22Rv1 (cell line): ENCODE results near the gene GDI2.
A peak's percentile ranks its signal among the peaks of the same experiment; 100 is the strongest.

Experiments
- H3K27ac ChIP-seq: fragments of 450-650 bp; 2 replicates; pipeline ENCODE4 v1.5.1; 2017
- ZFX ChIP-seq: fragments of 450-650 bp; IDR thresholded peaks from 2 replicates; pipeline ENCODE4 v1.6.1; 2017; ENCODE audit warnings: antibody characterized with exemption, borderline replicate concordance
- TF ChIP-seq, protein P1 (sequence below): fragments of 450-650 bp; IDR thresholded peaks from 2 replicates; pipeline ENCODE4 v1.5.1; 2017; ENCODE audit warnings: mild to moderate bottlenecking

The GDI2 gene

DNA sequence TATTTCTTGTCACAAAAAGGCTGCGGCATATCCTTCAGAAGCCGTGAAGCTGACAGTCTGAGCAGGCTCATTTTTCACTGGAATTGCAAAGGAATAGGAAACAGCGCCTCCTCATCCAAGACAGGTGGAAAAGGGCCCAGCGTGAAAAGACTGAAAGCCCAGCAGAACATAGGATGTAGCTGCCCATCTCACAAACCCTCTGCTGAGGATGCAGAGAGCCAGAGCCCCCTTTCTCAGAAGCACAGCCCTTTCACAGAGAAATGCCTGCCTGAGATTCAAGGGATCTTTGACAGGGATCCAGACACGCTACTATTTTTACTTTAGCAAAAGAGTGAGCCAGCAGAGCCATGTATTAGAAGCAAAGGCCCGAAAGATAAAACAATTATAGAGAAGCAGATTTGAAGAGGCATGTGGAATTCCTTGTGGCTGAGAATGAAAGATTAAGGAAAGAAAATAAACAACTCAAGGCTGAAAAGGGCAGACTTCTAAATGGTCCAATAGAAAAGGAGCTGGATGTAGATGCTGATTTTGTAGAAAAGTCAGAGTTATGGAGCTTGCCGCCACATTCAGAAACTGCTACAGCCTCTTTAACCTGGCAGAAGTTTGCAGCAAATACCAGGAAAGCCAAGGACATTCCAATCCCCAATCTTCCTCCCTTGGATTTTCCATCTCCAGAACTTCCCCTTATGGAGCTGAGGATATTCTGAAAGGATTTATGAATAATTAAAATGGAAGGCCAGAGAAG lies 36.9 kb downstream of the GDI2 start:
- H3K27ac ChIP-seq, result no peak overlapping the region

GRCh38 chr10:5775685-5776084 lies 37.5 kb downstream of the GDI2 start:
- no peak overlapping the region for H3K27ac ChIP-seq
- TF ChIP-seq, protein P1, sequence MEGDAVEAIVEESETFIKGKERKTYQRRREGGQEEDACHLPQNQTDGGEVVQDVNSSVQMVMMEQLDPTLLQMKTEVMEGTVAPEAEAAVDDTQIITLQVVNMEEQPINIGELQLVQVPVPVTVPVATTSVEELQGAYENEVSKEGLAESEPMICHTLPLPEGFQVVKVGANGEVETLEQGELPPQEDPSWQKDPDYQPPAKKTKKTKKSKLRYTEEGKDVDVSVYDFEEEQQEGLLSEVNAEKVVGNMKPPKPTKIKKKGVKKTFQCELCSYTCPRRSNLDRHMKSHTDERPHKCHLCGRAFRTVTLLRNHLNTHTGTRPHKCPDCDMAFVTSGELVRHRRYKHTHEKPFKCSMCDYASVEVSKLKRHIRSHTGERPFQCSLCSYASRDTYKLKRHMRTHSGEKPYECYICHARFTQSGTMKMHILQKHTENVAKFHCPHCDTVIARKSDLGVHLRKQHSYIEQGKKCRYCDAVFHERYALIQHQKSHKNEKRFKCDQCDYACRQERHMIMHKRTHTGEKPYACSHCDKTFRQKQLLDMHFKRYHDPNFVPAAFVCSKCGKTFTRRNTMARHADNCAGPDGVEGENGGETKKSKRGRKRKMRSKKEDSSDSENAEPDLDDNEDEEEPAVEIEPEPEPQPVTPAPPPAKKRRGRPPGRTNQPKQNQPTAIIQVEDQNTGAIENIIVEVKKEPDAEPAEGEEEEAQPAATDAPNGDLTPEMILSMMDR, result no peak
- TF ChIP-seq ZFX, result no peak

More for the DNA sequence above, 36.9 kb downstream of the GDI2 start:
- no peak for TF ChIP-seq ZFX
- TF ChIP-seq, protein P1, result no peak; the same call in 1 of the 2 replicates

DNA sequence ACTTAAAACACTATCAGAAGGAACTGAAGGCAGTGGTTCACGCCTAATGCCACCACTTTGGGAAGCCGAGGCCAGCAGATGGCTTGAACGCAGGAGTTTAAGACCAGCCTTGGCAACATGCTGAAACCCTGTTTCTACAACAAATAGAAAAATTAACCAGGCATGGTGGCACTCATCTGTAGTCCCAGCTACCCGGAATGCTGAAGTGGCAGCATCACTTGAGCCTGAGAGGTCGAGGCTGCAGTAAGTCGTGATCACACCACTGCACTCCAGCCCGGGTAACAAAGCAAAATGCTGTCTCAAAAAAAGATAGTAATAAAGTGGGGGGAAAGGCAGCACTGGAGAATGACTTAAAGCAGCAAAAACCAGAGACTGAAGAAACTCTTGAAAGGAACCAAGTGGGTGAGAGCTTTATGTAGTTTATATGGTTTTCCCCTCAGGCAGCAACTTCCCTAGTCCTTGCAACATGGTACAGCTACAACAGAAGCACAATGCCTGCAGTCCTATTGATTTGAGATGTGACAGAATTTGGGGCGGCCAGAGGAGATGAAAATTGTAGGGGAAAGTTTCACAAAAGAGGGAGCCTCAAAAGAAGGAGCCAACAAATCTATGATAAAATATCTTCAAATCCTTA lies 38.1 kb downstream of the GDI2 start:
- TF ChIP-seq, protein P1, result no peak
- TF ChIP-seq ZFX, result no peak
- no peak overlapping the region for H3K27ac ChIP-seq

- 0 out of 2 replicates have a peak overlapping the region, but pooled peaks have one; percentile 8 for H3K27ac ChIP-seq
- no peak for TF ChIP-seq ZFX
- TF ChIP-seq, protein P1, result no peak
These were observed 47.0 kb downstream of the GDI2 start for GRCh38 chr10:5766189-5766588.

- H3K27ac ChIP-seq, result 0 out of 2 replicates have a peak overlapping the region, but pooled peaks have one; percentile 8
- TF ChIP-seq ZFX, result no peak
- TF ChIP-seq, protein P1, result no peak
These were observed 47.6 kb downstream of the GDI2 start for GRCh38 chr10:5765617-5766016.

- H3K27ac ChIP-seq, result peak overlapping the region; percentile 60; the same call in 1 of the 2 replicates
- TF ChIP-seq, protein P1, result peak; percentile 17; the same call in 1 of the 2 replicates
- TF ChIP-seq ZFX, result no peak
These were observed 48.6 kb downstream of the GDI2 start for GRCh38 chr10:5764422-5765297.
